Neuron (in vitro differentiated cells): Measurements from ENCODE around the gene ADGRG2.

ENCODE experiments used
- H2AFZ ChIP-seq: one replicate; pipeline ENCODE4 v1.6.1; 2013; ENCODE audit warnings: low read depth, mild to moderate bottlenecking, inconsistent platforms, low read length, moderate library complexity
- H3K27me3 ChIP-seq: one replicate; pipeline ENCODE4 v1.6.1; 2013; ENCODE audit warnings: low read length; ENCODE audit not compliant: insufficient read depth
- H3K36me3 ChIP-seq: one replicate; pipeline ENCODE4 v1.6.1; 2013; ENCODE audit warnings: low read length; ENCODE audit not compliant: insufficient read depth
- H3K4me1 ChIP-seq: one replicate; pipeline ENCODE4 v1.6.1; 2013; ENCODE audit warnings: low read length; ENCODE audit not compliant: insufficient read depth
- H3K4me3 ChIP-seq: 2 replicates; pipeline ENCODE4 v1.5.1; 2013; ENCODE audit warnings: mild to moderate bottlenecking, low read length, moderate library complexity
- H3K9me3 ChIP-seq: one replicate; pipeline ENCODE4 v1.6.1; 2013; ENCODE audit warnings: low read length

Gene ADGRG2

DNA sequence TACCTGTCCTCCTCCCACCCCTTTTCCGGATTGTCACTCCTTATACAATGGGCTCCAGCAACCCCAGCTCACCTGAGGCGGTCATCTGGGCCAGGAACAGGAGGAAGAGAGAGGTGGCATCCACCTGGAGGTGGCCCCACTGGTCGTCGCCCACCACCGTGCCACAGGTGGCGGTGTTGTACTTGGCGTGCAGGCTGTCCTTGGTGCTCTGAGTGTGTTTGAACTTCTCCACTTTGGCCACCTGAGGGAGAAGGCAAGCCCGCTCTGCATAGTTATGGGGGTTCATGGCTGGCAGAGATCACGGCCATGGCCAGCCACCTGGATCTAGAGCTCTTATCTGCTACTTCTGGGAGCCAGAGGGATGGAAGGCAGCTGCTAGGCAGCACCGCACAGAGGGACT, 171.2 kb downstream of the ADGRG2 start:
- H3K9me3 ChIP-seq: no peaks in the 10 kb centered on the region
- peaks cover 5% of the 10 kb centered on the region for H3K36me3 ChIP-seq
- no peak overlapping the region for H2AFZ ChIP-seq
- H3K4me3 ChIP-seq: no peak overlapping the region
- no peaks in the 10 kb centered on the region for H3K27me3 ChIP-seq
- H3K4me1 ChIP-seq: no peaks in the 10 kb centered on the region

- Histone ChIP-seq H3K4me1 (no peaks in the 10 kb centered on the region), H3K27me3 (no peaks in the 10 kb centered on the region), H3K36me3 (peaks cover 5% of the 10 kb centered on the region), H2AFZ (no peak overlapping the region), H3K4me3 (no peak overlapping the region), H3K9me3 (no peaks in the 10 kb centered on the region)
These were observed 172.3 kb downstream of the ADGRG2 start for GRCh38 chrX:18949944-18950301.

GRCh38 chrX:18949291-18949943, 172.9 kb downstream of the ADGRG2 start:
- no peaks in the 10 kb centered on the region for H3K9me3 ChIP-seq
- H3K4me1 ChIP-seq: no peaks in the 10 kb centered on the region
- no peak overlapping the region for H3K4me3 ChIP-seq
- H3K36me3 ChIP-seq: peaks cover 5% of the 10 kb centered on the region
- H2AFZ ChIP-seq: no peak overlapping the region
- no peaks in the 10 kb centered on the region for H3K27me3 ChIP-seq

DNA sequence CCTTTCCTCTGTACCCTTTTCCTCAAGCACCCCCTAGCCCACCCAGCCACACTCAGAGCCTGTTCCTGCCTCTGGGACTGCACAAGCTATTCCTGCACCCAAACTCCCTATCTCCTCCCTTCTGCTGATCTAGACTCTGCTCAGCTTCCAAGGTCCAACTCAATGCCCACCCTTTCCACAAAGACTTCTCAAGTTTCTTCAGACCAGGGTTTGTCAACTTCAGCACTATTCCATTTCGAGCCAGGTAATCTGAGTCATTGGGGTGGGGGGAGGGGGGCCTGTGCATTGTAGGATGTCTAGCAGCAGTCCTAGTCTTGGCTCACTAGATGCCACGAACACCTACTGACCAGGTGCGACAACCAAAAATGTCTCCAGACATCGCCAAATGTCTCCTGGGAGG, 175.7 kb downstream of the ADGRG2 start:
- no peak overlapping the region for H3K4me3 ChIP-seq
- no peaks in the 10 kb centered on the region for H3K27me3 ChIP-seq
- no peaks in the 10 kb centered on the region for H3K4me1 ChIP-seq
- H3K36me3 ChIP-seq: peaks cover 5% of the 10 kb centered on the region
- no peaks in the 10 kb centered on the region for H3K9me3 ChIP-seq
- H2AFZ ChIP-seq: no peak overlapping the region

- Histone ChIP-seq H2AFZ (no peak overlapping the region), H3K27me3 (no peaks in the 10 kb centered on the region), H3K4me1 (no peaks in the 10 kb centered on the region), H3K36me3 (peaks cover 5% of the 10 kb centered on the region), H3K4me3 (no peak overlapping the region), H3K9me3 (no peaks in the 10 kb centered on the region)
These were observed 176.1 kb downstream of the ADGRG2 start for GRCh38 chrX:18946157-18946556.

- Histone ChIP-seq H3K4me3 (no peak overlapping the region), H3K4me1 (no peaks in the 10 kb centered on the region), H3K27me3 (no peaks in the 10 kb centered on the region), H2AFZ (no peak overlapping the region), H3K36me3 (peaks cover 5% of the 10 kb centered on the region), H3K9me3 (no peaks in the 10 kb centered on the region)
These were observed 176.8 kb downstream of the ADGRG2 start for GRCh38 chrX:18945483-18945882.

DNA sequence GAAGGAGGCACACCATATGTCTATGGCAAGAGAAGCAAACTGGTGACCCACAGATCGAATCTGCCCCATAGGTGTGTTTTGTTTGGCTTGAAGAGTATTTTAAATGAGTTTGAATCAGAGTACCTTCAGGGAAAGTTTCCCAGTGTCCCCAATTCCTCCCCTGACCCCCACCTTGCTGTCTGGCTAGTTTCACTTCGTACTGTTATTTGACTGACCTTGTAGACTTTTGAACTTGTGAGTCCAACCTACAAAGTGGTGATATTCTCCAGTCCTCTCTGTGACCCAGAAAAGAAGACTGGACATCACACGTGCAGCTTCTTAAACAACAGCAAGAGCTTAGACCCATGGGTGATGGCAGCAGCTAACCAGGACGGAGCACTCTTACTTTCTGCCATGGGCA, 177.8 kb downstream of the ADGRG2 start:
- Histone ChIP-seq H3K27me3 (no peaks in the 10 kb centered on the region), H3K36me3 (peaks cover 3% of the 10 kb centered on the region), H3K9me3 (no peaks in the 10 kb centered on the region), H3K4me3 (no peak overlapping the region), H3K4me1 (no peaks in the 10 kb centered on the region), H2AFZ (no peak overlapping the region)

DNA sequence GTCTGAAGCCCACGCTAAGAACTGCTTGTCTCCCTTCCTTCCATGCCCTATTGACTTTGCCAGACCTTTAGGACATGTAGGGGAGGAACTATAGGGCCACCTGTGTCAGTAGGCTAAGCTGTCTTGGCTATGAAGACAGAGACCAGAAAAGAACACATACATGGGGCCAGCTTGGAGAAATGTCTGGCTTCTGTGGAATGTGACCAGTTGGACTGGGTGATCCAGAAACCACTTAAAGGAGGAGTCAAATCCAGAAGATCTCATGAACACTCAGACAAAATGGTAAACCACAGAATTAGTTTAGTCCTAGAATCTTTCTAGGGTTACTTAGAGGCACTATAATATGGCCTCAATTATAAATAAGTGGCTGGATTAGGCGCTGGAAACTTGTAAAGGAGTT, 180.4 kb downstream of the ADGRG2 start:
- Histone ChIP-seq H2AFZ (no peak overlapping the region), H3K36me3 (peaks cover 4% of the 10 kb centered on the region), H3K9me3 (no peaks in the 10 kb centered on the region), H3K4me3 (no peak overlapping the region), H3K4me1 (peaks cover 6% of the 10 kb centered on the region), H3K27me3 (no peaks in the 10 kb centered on the region)
